SU-DHL-6 (cell line): ENCODE results near the gene WWOX.

Experiments used
- EZH2phosphoT487 ChIP-seq: fragments of 200-600 bp; sonication (generic), shearing (Covaris generic); conservative IDR thresholded peaks from 2 replicates; pipeline ENCODE4 v1.6.1; 2018; ENCODE audit warnings: mild to moderate bottlenecking, antibody characterized with exemption, low read length, moderate library complexity, mixed read lengths
- TF ChIP-seq, protein P1 (sequence below): fragments of 200-600 bp; sonication (generic); IDR thresholded peaks from one replicate; pipeline ENCODE4 v1.5.1; 2017; ENCODE audit warnings: antibody characterized with exemption, mild to moderate bottlenecking, low read length, moderate library complexity; ENCODE audit not compliant: insufficient read depth, poor library complexity, severe bottlenecking

GRCh38 chr16:78390092-78390491, 290.6 kb downstream of the WWOX start:
- TF ChIP-seq EZH2phosphoT487: no peak
- TF ChIP-seq, protein P1, sequence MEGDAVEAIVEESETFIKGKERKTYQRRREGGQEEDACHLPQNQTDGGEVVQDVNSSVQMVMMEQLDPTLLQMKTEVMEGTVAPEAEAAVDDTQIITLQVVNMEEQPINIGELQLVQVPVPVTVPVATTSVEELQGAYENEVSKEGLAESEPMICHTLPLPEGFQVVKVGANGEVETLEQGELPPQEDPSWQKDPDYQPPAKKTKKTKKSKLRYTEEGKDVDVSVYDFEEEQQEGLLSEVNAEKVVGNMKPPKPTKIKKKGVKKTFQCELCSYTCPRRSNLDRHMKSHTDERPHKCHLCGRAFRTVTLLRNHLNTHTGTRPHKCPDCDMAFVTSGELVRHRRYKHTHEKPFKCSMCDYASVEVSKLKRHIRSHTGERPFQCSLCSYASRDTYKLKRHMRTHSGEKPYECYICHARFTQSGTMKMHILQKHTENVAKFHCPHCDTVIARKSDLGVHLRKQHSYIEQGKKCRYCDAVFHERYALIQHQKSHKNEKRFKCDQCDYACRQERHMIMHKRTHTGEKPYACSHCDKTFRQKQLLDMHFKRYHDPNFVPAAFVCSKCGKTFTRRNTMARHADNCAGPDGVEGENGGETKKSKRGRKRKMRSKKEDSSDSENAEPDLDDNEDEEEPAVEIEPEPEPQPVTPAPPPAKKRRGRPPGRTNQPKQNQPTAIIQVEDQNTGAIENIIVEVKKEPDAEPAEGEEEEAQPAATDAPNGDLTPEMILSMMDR: no peak
